Forelimb muscle (tissue), 1 donor: ENCODE measurements around the gene CYP2U1. TPM values are rescaled to one million over a fixed set of nuclear protein-coding genes. Genes with fewer than 3 reads are reported as not detected.
A peak's percentile ranks its signal among the peaks of the same experiment; 100 is the strongest.
"Not testable (repeated sequence)": the region's sequence is repeated elsewhere in the genome, so short reads cannot be mapped to it uniquely, and the experiment has no call there.

Source experiments
- DNase-seq: peaks from one replicate; pipeline ENCODE4 v3.0.0-alpha.2; 2013; ENCODE audit warnings: low read depth
- polyA plus RNA-seq: library from polyadenylated mRNA; unstranded; fragments of 120-200 nt; gene quantifications from one replicate; pipeline ENCODE4 v1.2.1, GENCODE V29; 2013; ENCODE audit not compliant: insufficient read length

The CYP2U1 gene
- polyA plus RNA-seq = 4.7 TPM

GRCh38 chr4:107930821-107931774, at the start of gene CYP2U1:
Gene CYP2U1 (plus strand): TSS chr4:107931549. CDS start chr4:107931644, 95 bp downstream.
- DNase-seq = peak; percentile 31

DNA sequence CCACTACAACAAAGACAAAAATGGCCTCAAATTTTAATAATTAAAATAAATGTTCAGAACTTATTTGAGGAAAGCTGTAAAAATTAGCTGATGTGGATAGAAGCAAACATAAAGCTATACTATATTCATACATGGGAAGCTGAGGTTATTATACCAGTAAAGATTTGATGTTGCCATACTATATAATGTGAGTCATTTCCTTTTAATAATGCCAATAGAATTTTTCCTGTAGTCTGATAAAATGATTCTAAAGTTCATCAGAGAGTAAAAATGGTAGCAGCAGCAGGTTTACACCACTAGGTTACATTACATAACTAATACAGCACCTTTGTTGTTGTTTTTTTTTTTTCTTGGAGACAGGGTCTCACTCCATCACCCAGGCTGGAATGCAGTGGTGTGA, 45.5 kb upstream of the CYP2U1 start:
- no peak for DNase-seq

GRCh38 chr4:107888237-107888636, 43.1 kb upstream of the CYP2U1 start:
- no peak for DNase-seq

- DNase-seq = no peak
Observed at GRCh38 chr4:107890779-107891178, 40.6 kb upstream of the CYP2U1 start.

- no peak for DNase-seq
Observed at GRCh38 chr4:107891299-107891698, 40.0 kb upstream of the CYP2U1 start.

GRCh38 chr4:107893171-107894137, 37.9 kb upstream of the CYP2U1 start:
- DNase-seq = no peak

GRCh38 chr4:107894138-107894603, 37.2 kb upstream of the CYP2U1 start:
- DNase-seq = no peak

DNA sequence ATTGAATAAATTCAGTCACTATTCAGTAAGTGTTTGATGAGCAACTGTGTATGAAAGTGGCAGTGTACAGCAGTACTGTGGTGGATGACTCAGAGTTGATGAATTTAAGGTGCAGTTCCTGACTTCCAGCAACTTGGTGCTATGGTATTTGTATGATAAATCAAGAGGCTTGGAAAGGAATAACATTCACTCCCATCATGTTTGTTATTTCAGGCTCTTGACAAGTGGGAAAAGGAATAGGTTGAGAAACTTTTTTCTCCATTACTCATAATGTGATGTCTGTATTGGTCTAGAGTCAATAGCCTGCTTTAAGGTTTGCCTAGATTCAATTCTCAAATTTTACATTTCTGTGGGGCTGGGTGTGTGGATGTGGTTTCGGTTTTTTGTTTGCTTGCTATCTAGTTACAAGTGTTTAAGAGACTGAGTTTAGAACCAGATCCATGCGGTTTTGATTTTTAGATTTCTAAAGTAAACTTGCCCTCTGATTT, 35.1 kb upstream of the CYP2U1 start:
- no peak for DNase-seq

DNA sequence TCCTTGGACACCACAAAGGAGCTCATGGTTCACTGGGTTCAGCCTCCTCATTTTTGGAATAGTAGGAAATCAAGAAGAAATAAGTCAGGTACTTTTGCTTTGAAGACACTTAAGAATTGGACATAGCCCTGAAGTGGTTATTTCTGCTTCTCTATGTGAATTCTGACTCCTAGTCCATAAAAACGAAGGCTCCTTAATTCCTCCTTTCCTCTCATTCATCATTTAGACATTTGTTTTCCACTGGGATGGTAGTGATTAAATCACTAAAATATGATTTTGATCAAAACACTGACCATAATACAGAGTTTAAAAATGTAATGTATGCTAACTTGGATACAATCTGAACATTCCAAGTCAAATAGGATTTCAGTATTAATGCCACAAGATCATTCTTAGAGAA, 34.7 kb upstream of the CYP2U1 start:
- no peak for DNase-seq

GRCh38 chr4:107897823-107898222, 33.5 kb upstream of the CYP2U1 start:
- no peak for DNase-seq

GRCh38 chr4:107900067-107900466, 31.3 kb upstream of the CYP2U1 start:
- no peak for DNase-seq

- DNase-seq = no peak
Observed at GRCh38 chr4:107900508-107900907, 30.8 kb upstream of the CYP2U1 start.

DNA sequence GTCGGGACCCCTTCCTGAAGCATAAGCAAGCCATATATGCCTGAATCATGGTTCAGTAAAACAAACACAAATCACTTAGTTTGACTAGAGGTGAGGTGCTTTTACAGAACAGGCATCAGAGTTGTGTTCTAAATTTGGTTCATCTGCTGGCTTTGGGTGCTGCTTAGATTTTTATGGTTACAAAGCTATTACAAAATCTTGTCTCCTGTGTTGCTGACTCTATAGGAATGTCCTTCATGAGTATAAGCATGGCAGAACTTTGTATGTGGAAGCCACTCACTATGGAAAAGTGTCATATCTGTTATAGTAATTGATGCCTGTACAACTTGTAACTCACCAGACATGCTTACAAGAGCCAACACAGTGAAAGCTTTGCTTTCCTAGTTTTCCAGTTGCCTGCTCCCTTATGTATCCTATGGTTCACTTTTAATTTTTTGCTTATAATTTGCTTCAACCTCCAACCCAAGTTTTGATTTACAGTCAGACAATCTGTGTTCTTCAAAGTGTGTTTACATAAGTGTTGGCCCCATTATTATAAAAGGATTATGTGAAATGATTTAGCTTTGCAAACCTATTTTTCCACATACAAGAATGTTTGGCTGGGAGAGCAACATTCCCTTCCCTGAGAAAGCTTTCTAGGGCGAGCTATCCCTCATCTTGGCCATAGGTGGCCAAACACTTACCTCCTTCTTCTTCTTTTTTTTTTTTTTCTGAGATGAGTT, 30.0 kb upstream of the CYP2U1 start:
- no peak for DNase-seq

- no peak for DNase-seq
Observed at GRCh38 chr4:107902715-107903114, 28.6 kb upstream of the CYP2U1 start.

DNA sequence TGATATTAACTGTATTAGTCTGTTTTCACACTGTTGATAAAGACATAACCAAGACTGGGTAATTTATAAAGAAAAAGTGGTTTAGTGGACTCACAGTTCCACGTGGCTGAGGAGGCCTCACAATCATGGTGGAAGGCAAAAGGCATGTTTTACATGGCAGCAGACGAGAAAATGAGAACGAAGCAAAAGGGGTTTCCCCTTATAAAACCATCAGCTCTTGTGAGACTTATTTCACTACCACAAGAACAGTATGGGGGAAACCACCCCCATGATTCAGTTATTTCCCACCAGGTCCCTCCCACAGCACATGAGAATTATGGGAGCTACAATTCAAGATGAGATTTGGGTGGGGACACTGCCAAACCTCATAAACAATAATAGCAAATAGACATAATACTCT, 26.3 kb upstream of the CYP2U1 start:
- DNase-seq = not testable (repeated sequence)

DNA sequence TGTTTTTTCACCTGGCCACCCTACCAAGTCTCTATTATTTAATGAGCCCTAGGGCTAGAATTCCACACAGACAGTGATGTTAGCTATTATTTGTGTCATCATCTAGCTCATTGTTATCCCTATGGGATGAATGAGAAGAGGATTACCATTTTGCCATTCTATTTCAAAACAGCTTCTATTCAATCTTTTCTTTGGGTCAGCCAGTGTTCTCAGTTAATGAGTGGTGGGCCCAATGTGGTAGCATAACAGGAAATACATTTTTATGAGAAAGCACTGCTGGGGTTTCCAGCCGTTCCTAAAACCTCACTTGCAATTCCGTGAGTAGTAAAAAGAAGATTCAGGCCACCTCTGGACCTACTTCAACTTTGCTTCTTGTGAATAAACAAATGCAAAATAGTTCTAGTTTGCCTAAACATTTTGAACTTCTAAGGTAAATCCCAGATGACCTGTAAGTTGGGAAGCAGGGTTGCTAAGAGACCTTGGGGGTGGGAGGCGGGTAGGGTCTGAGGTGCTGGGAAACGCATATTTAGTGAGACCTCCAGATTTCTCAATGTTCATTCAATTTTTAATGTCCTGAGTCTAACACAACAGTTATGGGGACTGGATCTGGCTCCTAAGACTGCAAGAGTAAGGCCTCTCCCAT, 24.8 kb upstream of the CYP2U1 start:
- DNase-seq = no peak

DNA sequence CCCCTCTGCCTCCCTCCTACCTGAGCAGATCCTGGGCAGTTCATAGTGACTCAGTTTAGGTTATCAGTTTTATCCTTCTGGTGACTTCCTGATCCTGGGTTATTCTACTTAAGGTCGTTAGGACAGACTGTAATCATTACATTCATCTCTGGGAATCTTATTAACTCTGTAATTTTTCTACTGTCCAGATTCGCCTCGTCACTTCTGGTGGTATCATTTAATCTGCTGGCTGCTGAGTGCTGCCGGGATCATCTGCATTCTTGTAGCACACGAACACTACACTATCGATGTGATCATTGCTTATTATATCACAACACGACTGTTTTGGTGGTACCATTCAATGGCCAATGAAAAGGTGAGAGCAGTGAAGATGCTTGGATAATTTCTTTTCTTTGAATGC, 23.0 kb upstream of the CYP2U1 start:
- DNase-seq = no peak

DNA sequence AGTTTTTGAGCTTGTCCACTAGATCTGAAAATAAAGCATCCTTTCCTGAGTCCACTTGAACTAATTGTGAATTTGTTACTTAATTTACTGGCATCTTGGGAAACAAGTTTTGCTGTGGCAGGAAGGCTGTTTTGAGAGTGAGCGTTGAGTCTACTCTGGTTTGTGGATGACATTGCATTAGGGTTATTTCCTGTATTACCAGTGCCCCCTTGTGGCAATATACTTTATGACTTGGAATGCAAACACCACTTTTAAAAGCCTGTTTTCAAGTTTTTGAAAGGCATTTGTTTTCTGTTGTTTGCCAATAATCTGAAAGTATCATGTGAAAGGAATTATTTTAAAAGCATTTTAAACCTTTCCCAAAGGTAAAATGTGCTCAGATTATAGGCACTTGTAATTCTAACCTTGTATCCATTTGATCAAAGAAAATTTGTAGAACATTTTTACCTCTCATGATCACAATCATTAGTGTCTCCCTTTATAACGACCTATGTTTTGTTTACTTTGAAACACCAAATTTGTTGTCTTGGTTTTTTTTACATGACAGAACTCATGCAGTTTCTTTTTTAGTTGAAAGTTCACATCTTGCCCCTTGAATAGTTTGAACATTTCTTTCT, 18.0 kb upstream of the CYP2U1 start:
- peak; percentile 65 for DNase-seq

GRCh38 chr4:107915220-107915619, 16.1 kb upstream of the CYP2U1 start:
- no peak for DNase-seq

GRCh38 chr4:107916623-107917022, 14.7 kb upstream of the CYP2U1 start:
- no peak for DNase-seq
